HepG2 (cell line): ENCODE results near the gene COX6B1. TPM values are rescaled to one million over a fixed set of nuclear protein-coding genes. Genes with fewer than 3 reads are reported as not detected.

Experiments
- KAT8 ChIP-seq: IDR thresholded peaks from 2 replicates; pipeline ENCODE4 v1.6.1; 2016; ENCODE audit warnings: missing genetic modification reagents, missing compliant biosample characterization
- MAZ ChIP-seq, 2 experiments: sonication (generic) in 1 of 2; formaldehyde crosslinking in 1 of 2; IDR thresholded peaks; 2 replicates each; pipeline versions ENCODE4 v1.5.0 to v1.6.1; 2012 to 2020; ENCODE audit warnings: low read depth in 2 of 2, mild to moderate bottlenecking in 2 of 2, borderline replicate concordance in 1 of 2, improper control_type of control experiment in 1 of 2, low read length in 1 of 2, missing genetic modification reagents in 1 of 2, moderate library complexity in 1 of 2
- RXRA ChIP-seq: sonication (generic); formaldehyde crosslinking; IDR thresholded peaks from 2 replicates; pipeline ENCODE4 v1.5.1; 2020; ENCODE audit warnings: missing genetic modification reagents
- THAP11 ChIP-seq: IDR thresholded peaks from 2 replicates; pipeline ENCODE4 v1.6.1; 2016; ENCODE audit warnings: missing biosample characterization, missing genetic modification reagents
- XRCC5 ChIP-seq: fragments of 200-400 bp; formaldehyde crosslinking; optimal IDR thresholded peaks from 2 replicates; pipeline ENCODE3; 2017; ENCODE audit warnings: mild to moderate bottlenecking, low read length
- YY1 ChIP-seq: IDR thresholded peaks from 2 replicates; pipeline ENCODE4 v1.6.1; 2011; ENCODE audit warnings: low read length, low read depth, moderate library complexity, mild to moderate bottlenecking; ENCODE audit not compliant: insufficient read depth, insufficient replicate concordance
- ZNF143 ChIP-seq: sonication (generic); formaldehyde crosslinking; IDR thresholded peaks from 2 replicates; pipeline ENCODE4 v1.4.0; 2020; ENCODE audit warnings: missing genetic modification reagents
- ZNF788 ChIP-seq: sonication (generic); formaldehyde crosslinking; IDR thresholded peaks from 2 replicates; pipeline ENCODE4 v1.5.0; 2020; ENCODE audit warnings: mild to moderate bottlenecking, missing genetic modification reagents, borderline replicate concordance
- polyA plus RNA-seq, 8 experiments: library from polyadenylated mRNA; depleted of rRNA in 3 of 8; stranded (reverse) in 7 of 8; unstranded in 1 of 8; fragments of >200 nt; fragmentation: Illumina TruSeq in 4 of 8; extraction: Trizol in 4 of 8; gene quantifications; 2 replicates each; pipeline versions ENCODE4 v1.2.1 to v1.2.3, GENCODE V29; 2011 to 2016; ENCODE audit warnings: low read depth in 4 of 8, missing spikeins in 1 of 8, mixed read lengths in 1 of 8; ENCODE audit not compliant: insufficient read depth in 1 of 8
- total RNA-seq, 5 experiments: library from RNA; depleted of rRNA; stranded (reverse); fragments of >200 nt; fragmentation: Illumina TruSeq; extraction: Trizol; gene quantifications; 2 replicates each; pipeline ENCODE4 v1.2.3, GENCODE V29; 2016; ENCODE audit warnings: low read depth in 1 of 5
- TF ChIP-seq, protein P1 (sequence below): IDR thresholded peaks from 2 replicates; pipeline ENCODE4 v1.4.0; 2020; ENCODE audit warnings: mild to moderate bottlenecking, missing genetic modification reagents
- TF ChIP-seq, protein P2 (sequence below): sonication (generic); formaldehyde crosslinking; IDR thresholded peaks from 2 replicates; pipeline ENCODE4 v1.4.0; 2020; ENCODE audit warnings: low read depth, missing genetic modification reagents
- TF ChIP-seq, protein P3 (sequence below): sonication (generic); formaldehyde crosslinking; IDR thresholded peaks from 2 replicates; pipeline ENCODE4 v1.5.0; 2020; ENCODE audit warnings: mild to moderate bottlenecking, missing genetic modification reagents, moderate library complexity
- TF ChIP-seq, protein P4 (sequence below): sonication (generic); formaldehyde crosslinking; IDR thresholded peaks from 2 replicates; pipeline ENCODE4 v1.4.0; 2020; ENCODE audit warnings: missing genetic modification reagents

Gene COX6B1
- total and polyA plus RNA-seq, 2 of the 13 experiments (the other 11 are each of a cell fraction or from before 2014, with no cell fraction given): 481 to 487 TPM

DNA sequence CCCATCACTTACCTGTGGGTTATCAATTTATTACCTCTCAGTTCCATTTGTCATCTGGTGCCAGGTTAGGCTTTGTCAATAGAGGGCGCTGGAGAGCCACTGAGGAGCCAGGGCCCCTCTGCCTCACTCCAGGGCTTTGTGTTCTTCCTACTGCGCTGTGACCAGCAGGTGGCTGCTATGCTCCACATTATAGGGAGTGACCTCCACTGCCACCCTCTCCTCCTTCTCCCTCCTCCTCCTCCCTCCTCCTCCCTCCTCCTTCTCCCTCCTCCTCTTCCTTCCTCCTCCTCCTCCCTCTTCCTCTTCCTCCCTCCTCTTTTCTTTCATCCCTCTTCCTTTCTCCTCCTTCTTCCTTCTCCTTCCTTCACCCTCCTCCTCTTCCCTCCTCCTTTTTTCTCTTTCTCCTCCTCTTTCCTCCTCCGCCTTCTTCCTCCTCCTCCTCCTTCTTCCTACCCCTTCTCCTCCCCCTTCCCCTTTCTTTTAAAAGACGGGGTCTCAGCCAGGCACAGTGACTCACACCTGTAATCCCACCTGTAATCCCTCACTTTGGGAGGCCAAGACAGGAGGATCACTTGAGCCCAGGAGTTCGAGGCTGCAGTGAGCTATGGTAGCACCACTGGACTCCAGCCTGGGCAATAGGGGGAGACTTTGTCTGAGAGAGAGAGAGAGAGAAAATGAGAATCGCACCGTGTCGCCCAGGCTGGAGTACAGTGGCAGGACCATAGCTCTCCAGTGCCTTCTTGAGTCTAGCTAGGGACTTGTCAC is 45.9 kb downstream of the COX6B1 start (continued):
- TF ChIP-seq, protein P1, sequence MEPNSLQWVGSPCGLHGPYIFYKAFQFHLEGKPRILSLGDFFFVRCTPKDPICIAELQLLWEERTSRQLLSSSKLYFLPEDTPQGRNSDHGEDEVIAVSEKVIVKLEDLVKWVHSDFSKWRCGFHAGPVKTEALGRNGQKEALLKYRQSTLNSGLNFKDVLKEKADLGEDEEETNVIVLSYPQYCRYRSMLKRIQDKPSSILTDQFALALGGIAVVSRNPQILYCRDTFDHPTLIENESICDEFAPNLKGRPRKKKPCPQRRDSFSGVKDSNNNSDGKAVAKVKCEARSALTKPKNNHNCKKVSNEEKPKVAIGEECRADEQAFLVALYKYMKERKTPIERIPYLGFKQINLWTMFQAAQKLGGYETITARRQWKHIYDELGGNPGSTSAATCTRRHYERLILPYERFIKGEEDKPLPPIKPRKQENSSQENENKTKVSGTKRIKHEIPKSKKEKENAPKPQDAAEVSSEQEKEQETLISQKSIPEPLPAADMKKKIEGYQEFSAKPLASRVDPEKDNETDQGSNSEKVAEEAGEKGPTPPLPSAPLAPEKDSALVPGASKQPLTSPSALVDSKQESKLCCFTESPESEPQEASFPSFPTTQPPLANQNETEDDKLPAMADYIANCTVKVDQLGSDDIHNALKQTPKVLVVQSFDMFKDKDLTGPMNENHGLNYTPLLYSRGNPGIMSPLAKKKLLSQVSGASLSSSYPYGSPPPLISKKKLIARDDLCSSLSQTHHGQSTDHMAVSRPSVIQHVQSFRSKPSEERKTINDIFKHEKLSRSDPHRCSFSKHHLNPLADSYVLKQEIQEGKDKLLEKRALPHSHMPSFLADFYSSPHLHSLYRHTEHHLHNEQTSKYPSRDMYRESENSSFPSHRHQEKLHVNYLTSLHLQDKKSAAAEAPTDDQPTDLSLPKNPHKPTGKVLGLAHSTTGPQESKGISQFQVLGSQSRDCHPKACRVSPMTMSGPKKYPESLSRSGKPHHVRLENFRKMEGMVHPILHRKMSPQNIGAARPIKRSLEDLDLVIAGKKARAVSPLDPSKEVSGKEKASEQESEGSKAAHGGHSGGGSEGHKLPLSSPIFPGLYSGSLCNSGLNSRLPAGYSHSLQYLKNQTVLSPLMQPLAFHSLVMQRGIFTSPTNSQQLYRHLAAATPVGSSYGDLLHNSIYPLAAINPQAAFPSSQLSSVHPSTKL (CRISPR knock-in tag): peak; percentile 38; the same call in 1 of the 2 replicates
- TF ChIP-seq XRCC5 (peak; percentile 94), ZNF788 (no peak; the same call in 1 of the 2 replicates), KAT8 (peak; percentile 54; the same call in 1 of the 2 replicates), YY1 (peak; percentile 54), MAZ (IDR thresholded peaks at IDR 0.05; ENCODE audit: borderline replicate concordance, low read depth, low read length) (peak; percentile 49; the same call in 1 of the 2 replicates), MAZ (CRISPR knock-in tag; IDR thresholded peaks at IDR 0.05; ENCODE audit: low read depth) (no peak; the same call in 1 of the 2 replicates), ZNF143 (CRISPR knock-in tag) (peak; percentile 53; the same call in 1 of the 2 replicates), THAP11 (CRISPR knock-in tag) (peak; percentile 89), RXRA (CRISPR knock-in tag) (no peak)
- TF ChIP-seq, protein P2, sequence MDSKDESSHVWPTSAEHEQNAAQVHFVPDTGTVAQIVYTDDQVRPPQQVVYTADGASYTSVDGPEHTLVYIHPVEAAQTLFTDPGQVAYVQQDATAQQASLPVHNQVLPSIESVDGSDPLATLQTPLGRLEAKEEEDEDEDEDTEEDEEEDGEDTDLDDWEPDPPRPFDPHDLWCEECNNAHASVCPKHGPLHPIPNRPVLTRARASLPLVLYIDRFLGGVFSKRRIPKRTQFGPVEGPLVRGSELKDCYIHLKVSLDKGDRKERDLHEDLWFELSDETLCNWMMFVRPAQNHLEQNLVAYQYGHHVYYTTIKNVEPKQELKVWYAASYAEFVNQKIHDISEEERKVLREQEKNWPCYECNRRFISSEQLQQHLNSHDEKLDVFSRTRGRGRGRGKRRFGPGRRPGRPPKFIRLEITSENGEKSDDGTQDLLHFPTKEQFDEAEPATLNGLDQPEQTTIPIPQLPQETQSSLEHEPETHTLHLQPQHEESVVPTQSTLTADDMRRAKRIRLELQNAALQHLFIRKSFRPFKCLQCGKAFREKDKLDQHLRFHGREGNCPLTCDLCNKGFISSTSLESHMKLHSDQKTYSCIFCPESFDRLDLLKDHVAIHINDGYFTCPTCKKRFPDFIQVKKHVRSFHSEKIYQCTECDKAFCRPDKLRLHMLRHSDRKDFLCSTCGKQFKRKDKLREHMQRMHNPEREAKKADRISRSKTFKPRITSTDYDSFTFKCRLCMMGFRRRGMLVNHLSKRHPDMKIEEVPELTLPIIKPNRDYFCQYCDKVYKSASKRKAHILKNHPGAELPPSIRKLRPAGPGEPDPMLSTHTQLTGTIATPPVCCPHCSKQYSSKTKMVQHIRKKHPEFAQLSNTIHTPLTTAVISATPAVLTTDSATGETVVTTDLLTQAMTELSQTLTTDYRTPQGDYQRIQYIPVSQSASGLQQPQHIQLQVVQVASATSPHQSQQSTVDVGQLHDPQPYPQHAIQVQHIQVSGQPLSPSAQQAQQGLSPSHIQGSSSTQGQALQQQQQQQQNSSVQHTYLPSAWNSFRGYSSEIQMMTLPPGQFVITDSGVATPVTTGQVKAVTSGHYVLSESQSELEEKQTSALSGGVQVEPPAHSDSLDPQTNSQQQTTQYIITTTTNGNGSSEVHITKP (CRISPR knock-in tag): peak; percentile 54; the same call in 1 of the 2 replicates
- TF ChIP-seq, protein P3, sequence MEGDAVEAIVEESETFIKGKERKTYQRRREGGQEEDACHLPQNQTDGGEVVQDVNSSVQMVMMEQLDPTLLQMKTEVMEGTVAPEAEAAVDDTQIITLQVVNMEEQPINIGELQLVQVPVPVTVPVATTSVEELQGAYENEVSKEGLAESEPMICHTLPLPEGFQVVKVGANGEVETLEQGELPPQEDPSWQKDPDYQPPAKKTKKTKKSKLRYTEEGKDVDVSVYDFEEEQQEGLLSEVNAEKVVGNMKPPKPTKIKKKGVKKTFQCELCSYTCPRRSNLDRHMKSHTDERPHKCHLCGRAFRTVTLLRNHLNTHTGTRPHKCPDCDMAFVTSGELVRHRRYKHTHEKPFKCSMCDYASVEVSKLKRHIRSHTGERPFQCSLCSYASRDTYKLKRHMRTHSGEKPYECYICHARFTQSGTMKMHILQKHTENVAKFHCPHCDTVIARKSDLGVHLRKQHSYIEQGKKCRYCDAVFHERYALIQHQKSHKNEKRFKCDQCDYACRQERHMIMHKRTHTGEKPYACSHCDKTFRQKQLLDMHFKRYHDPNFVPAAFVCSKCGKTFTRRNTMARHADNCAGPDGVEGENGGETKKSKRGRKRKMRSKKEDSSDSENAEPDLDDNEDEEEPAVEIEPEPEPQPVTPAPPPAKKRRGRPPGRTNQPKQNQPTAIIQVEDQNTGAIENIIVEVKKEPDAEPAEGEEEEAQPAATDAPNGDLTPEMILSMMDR (CRISPR knock-in tag): peak; percentile 97
- TF ChIP-seq, protein P4, sequence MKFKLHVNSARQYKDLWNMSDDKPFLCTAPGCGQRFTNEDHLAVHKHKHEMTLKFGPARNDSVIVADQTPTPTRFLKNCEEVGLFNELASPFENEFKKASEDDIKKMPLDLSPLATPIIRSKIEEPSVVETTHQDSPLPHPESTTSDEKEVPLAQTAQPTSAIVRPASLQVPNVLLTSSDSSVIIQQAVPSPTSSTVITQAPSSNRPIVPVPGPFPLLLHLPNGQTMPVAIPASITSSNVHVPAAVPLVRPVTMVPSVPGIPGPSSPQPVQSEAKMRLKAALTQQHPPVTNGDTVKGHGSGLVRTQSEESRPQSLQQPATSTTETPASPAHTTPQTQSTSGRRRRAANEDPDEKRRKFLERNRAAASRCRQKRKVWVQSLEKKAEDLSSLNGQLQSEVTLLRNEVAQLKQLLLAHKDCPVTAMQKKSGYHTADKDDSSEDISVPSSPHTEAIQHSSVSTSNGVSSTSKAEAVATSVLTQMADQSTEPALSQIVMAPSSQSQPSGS: peak; percentile 25; the same call in 1 of the 2 replicates
